Activated CD4-positive, alpha-beta T cell treated with anti-CD3 and anti-CD28 coated beads, Interleukin-10, Interleukin-2, amounts not matched to agents 100 ng/mL and 50 ng/mL, durations not matched to agents 16 hours and 8 hours (primary cell): Measurements from ENCODE around the gene RSU1.

Experiments used
- DNase-seq: peaks from one replicate; pipeline ENCODE4 v3.0.0-alpha.2; 2020

Gene RSU1

DNA sequence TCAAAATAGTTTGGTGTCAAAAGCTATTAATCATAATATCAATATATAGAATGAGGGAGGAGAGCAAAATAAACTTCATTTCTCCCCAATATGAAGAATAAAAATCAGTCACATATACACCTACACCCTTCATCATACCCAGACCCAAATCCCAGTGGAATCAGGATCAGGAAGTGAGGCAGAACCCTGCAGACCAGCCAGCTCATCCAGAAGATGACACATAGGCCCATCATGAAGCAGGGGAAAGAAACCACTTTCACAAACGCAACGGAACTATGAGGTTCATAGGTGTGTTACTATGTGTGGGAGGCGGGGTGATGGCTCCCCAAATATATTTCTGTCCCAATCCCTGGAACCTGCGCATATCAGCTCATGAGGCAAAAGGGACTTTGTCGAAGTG lies 89.0 kb downstream of the RSU1 start:
- DNase-seq = no peak

DNA sequence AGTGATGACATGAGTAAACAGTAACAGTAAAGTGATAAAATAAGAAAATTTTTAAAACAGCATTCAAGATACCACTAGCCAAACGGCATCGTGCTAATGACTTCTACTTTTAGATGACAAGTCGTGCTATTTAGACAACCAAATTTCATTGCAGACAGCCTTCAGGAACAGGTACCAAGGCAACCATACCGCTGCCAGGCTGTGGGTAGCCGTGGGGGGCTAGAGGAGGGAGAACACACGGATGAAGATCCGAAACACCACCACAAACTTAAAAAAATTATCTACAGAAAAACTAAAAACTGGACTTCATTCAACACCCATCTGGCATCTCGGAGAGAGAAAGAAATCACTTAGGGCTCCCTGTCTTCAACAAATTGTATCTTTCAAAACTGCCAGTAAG lies 89.6 kb downstream of the RSU1 start:
- DNase-seq = no peak

DNA sequence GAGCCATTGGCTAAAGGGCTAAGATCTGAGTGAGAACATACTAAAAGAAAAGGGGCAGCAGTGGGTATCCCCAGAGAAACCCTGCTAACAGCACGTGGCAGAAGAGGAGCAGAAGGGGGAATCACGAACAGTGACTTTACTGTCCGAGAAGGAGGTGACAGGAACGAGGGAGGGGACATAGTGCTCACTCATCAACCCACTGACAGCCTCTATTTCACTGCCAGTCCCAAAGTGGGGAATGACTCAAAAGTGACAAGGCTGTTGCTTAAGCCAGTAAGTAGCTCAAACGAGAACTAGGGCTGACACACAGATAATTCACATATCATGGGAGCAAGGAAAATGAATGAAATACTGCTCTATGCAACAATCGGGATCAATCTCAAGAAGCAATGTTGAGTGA lies 92.7 kb downstream of the RSU1 start:
- DNase-seq = no peak

DNA sequence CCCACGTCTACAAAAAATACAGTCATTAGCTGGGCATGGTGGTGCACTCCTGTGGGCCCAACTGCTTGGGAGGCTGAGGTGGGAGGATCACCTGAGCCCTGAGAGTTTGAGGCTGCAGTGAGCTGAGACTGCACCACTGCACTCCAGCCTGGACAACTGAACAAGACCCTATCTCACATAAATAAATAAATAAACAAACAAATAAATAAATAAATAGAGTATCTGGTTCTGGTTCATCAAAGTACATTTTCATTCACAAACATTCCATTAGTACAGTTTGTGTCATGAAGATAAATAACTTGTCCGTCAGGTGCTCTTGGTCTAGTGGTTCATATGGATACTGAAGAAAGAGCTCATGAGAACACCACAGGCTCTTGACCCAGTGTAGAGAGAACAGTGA lies 96.4 kb downstream of the RSU1 start:
- no peak for DNase-seq

GRCh38 chr10:16717622-16718395 lies 99.4 kb downstream of the RSU1 start:
- no peak for DNase-seq

- no peak for DNase-seq
Observed at GRCh38 chr10:16716051-16716450, 101.2 kb downstream of the RSU1 start.

GRCh38 chr10:16713290-16713689 lies 103.9 kb downstream of the RSU1 start:
- DNase-seq = no peak

- DNase-seq = no peak
Observed at GRCh38 chr10:16712883-16713282, 104.3 kb downstream of the RSU1 start.

GRCh38 chr10:16700331-16700730 lies 116.9 kb downstream of the RSU1 start:
- no peak for DNase-seq

GRCh38 chr10:16699435-16700057 lies 117.7 kb downstream of the RSU1 start:
- DNase-seq = no peak

DNA sequence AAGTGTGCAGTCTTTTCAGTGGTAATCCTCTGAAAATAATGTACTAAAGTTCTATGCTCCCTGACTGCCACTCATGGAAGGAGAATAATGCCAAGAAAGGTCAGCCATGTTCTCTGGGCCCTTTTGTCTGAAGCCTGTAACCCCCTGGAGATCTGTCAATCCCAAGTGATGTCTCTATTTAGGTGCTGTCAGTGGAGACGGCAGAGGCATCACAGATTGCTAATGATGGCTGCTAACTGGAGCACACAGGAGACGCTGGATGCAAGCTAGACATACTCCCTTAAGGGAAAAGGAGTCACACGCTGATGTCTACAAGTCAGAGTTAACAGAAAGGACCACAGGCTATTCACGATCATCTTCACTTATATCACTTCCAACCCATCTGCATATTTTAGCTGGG lies 118.8 kb downstream of the RSU1 start:
- DNase-seq = no peak

- DNase-seq = no peak
Observed at GRCh38 chr10:16690417-16690816, 126.8 kb downstream of the RSU1 start.

DNA sequence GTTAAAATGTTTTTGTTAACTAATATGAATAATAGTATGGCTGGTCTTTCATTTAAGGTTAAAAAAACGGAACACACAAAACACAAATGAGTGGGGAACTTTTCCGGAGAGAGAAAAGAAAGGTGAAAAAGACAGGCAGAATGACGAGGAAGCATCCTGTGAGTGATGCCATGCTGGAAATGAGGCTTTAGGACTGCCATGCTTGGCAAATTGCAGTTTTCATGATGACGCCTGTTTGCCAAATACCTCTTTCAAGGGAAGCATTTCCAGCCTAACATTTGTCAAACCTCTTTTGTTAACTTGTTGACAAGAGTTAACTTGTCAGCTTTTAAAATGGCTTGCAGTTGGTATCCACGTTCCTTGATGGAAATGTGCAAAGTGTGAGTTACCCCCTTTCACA lies 127.5 kb downstream of the RSU1 start:
- no peak for DNase-seq

DNA sequence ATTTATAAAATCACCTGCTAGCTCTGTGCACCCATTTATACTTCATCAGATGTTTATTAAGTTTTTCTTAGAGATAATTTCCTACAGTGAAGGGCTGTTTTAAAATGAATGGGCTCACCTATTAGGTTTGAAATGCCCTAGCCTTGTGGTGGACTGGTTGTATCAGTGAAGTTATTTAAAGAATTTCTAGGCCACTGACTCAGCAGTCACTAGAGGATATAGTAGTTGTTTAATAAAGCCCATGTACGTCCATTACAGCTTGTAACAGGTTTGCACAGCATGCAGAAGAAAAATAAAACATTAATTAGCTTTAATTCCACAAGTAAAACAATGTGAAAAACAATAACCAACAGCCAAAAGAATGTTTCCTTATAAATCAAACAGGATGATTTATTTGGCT lies 128.0 kb downstream of the RSU1 start:
- no peak for DNase-seq

DNA sequence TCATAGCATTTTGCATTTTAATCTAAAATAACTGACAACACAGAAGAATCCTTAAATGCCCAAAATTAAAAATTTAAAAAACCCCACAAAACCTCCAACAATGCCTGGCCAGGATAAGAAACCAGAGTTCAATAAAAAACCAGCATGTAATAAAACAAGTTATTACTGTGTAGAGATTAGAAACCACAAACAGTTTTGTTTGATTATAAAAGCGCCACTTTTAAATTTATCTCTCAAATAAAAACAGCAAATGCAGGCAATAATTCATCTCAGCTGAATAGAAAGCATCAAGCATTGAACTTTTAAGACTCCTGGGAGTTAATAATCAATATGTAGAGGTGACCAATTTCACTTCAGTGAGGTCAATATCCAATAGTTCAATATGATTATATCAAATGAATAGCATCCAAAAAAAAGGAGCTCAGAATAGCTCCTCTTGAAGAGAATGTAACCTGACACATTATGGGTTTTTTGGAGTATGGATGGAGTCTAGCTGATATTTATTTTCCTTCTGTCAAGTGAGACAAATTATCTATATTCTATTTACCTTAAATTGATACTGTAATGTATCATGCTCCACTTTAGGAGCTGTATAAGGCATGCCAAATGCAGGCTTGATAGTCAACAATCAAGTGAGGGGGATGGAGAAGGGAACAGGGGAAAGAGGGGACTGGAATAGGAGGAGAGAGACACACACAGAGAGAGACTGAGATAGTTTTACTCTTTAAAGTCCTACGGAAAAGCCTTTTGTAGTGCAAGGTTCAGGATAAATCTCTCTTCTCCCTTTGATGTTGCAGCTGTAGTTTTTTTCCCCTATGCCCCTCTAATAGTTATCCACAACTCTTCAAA lies 130.9 kb downstream of the RSU1 start:
- no peak for DNase-seq

DNA sequence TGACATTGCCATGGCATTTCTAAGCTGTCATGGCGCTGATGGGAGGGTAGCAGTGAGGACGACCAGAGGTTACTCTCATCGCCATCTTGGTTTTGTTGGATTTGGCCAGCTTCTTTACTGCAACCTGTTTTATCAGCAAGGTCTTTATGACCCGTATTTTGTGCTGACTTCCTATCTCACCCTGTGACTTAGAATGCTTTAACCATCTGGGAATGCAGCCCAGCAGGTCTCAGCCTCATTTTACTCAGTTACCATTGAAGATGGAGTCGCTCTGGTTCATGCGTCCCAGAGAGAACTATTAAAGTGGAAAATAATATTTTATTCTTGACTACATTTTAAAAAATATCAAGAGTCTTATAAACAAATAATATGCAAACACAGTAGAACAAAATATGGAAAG lies 131.7 kb downstream of the RSU1 start:
- no peak for DNase-seq

DNA sequence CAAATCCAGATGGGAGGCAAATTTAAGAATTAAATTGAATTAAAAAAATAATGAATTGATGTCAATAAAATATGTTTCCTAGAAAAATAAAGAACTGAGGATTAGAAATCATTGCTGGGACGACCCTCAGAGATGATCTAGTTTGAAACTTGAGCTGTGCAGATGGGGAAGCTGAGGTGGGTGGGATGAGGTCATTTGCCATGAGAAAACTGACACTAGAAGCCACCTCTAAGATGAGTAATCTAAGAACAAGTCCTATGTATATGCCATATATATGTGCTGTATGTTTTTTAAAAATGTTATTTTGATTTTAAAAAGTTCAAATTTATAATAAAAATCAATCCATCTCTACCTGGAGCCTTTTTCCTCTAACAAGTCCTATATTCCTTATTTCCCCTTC lies 135.7 kb downstream of the RSU1 start:
- DNase-seq = no peak

DNA sequence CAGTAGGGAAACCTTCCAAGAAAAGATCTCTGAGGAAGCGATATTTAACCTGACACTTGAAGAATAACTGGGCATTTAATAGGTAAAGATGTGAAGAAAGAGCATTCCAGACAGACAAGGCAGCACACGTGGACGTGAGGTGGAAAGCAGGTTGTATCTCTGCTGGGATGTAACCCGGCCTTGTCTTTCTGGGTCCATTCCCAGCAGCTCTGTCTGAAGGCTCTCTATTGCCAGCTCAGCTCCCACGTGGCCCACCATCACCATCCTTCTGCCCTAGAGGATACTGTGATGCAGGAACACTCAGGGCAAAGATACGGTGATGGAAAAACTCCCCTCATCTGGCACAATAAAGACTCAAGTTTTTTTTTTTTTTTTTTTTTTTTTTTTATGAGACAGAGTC lies 137.7 kb downstream of the RSU1 start:
- DNase-seq = no peak

GRCh38 chr10:16675334-16675733 lies 141.9 kb downstream of the RSU1 start:
- no peak for DNase-seq

DNA sequence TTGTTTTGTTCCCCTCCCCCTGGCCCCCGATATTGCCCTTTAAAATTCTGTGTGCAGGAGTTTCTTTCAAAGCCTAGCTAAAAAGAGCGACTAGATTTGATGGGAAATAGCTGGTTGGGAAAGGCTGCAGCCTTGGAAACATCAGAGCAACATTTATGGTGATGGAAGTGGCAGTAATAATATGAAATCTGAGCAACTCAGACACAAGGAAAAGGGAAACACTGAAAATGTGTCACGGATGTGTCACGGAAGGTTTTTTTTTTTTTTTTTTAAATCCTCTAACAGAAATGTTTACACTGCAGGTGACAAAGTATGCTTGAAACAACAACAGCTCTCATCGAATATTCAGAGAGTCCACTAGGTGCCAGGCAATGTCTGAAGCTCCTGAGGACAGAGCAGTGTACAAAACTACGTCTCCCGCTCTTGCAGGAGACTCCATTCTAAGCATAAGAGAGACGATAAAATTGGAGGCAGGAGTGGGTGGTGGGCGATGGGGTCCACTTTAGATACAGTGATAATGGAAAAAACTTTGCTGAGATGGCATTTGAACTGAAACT lies 143.0 kb downstream of the RSU1 start:
- no peak for DNase-seq

DNA sequence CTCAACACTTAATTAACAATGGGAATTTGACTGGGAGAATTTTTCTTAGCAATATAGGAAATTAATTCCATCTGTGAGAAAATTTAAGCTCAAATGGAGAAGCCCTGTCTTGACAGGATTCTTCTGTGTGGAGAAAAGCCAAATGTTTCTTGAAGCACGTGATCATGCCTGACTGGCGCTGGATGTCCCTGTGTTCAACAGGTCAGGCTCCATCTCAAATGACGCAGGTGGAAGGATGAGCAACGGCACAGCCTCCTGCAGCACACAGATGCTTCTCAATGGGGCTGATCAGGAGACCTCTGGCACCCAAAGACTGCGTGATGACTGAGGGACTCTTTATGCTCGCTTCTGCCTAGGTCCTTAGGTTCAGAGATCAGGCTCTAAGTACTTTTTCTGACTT lies 143.8 kb downstream of the RSU1 start:
- DNase-seq = no peak

DNA sequence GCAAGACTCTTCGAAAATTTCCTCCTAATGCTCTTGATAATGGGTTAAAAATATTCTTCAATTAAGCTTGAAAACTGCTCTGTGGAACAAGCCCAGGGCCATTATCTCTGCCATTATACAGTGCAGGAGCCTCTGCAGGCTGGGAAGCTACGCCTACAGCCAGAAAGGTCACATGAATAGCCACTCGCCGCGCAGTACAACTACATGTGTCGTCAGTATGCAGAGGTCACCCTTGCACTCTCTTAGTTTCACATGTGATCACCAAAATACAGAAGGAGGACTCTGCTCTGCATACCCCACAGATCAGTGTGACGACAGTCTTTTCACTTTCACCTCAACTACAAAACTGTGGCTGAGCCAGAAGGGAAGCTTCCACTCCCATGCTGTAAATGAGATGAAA lies 153.8 kb downstream of the RSU1 start:
- DNase-seq = no peak

DNA sequence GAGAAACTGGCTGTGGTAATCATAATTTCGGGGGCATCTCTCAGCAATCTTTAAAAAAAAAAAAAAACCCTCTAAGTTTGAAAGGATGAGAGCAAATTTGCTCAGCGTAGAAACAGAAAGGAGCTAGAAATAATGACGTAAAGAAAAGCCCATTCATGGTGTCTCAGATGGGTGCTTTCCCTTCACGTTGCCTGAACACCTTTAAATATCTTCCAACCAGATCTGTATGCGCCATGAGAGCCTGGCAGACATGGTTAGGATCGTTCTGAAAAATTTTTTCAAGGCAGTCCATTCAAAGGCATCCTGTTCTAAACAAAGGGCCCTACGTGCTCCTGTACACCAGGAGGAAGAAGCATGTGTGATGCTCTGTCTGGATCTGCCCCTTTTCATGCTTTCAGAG lies 154.3 kb downstream of the RSU1 start:
- no peak for DNase-seq

DNA sequence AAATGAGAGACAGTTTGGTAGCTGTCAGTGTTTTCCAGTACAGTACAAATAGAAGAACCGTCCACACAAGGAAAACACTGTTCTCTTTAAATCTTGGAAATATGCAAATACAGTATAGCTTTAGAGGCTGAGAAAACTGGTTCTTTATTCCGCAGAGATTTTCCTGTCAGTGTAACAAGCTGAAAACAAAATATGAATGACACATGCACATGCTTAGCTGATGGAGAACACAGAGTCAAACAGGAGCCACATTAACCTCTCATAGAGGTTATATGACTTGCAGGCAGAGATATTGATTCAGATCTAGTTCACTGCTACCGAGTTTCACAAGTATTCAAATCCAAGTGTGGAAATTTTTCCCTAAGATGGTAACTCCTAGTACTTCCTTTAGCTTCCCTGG lies 160.3 kb downstream of the RSU1 start:
- DNase-seq = no peak
